GM12878 (cell line): ENCODE measurements around the gene WDR86. TPM values are rescaled to one million over a fixed set of nuclear protein-coding genes. Genes with fewer than 3 reads are reported as not detected.

ENCODE experiments used
- ATAC-seq: fragments of 200-7000 bp; cut with Tn5 transposase; 3 replicates; pipeline ENCODE4 v1.9.1; 2020; ENCODE audit warnings: mild to moderate bottlenecking, moderate library complexity
- BruUV-seq: library from RNA; stranded (reverse); fragments of 400-500 nt; replicated peaks from 2 replicates; lab custom pipeline; 2021; lab: Mats Ljungman, UMichigan
- CTCF ChIA-PET: fragments of 300-600 bp; sonication (Branson Sonifier 250); formaldehyde crosslinking; extraction: SDS; loops from one replicate; lab custom pipeline; 2021; ENCODE audit warnings: inconsistent platforms; lab: Yijun Ruan, JAX
- POLR2A ChIA-PET: fragments of 350-600 bp; formaldehyde crosslinking; extraction: SDS; loops from one replicate; lab custom pipeline; 2021; ENCODE audit warnings: inconsistent platforms; lab: Charles Lee
- RAD21 ChIA-PET: fragments of 300-600 bp; sonication (Branson Sonifier 250); formaldehyde crosslinking; loops from one replicate; lab custom pipeline; 2023; ENCODE audit warnings: antibody characterized with exemption; ENCODE audit not compliant: unreplicated experiment; lab: Charles Lee
- SMC1A ChIA-PET: fragments of 300-600 bp; sonication (Branson Sonifier 250); formaldehyde crosslinking; loops from one replicate; lab custom pipeline; 2023; ENCODE audit not compliant: unreplicated experiment, uncharacterized antibody; lab: Charles Lee
- DNase-seq: peaks from one replicate; pipeline ENCODE4 v3.0.0-alpha.2; 2011; ENCODE audit warnings: low read depth, low spot score
- FAIRE-seq: peaks from 3 replicates; lab custom pipeline; 2011; peaks lifted over from hg19 to GRCh38; lab: Jason Lieb, UNC
- H2AFZ ChIP-seq: 2 replicates; pipeline ENCODE4 v1.6.0; 2011; ENCODE audit warnings: low read depth, low read length, control low read depth; ENCODE audit not compliant: control insufficient read depth
- H3K27ac ChIP-seq: 2 replicates; pipeline ENCODE4 v1.5.1; 2011; ENCODE audit warnings: control low read depth; ENCODE audit not compliant: control insufficient read depth, insufficient read depth
- H3K27me3 ChIP-seq, 2 experiments: replicated peaks in 1 of 2; 2 replicates each; pipeline versions ENCODE4 v1.6.0 to v1.6.1; 2011; ENCODE audit warnings: low read length in 1 of 2; ENCODE audit not compliant: control insufficient read depth in 2 of 2, insufficient read depth in 2 of 2
- H3K36me3 ChIP-seq, 2 experiments: 2 replicates each; pipeline ENCODE4 v1.5.1; 2011; ENCODE audit warnings: low read length in 1 of 2; ENCODE audit not compliant: control insufficient read depth in 2 of 2, insufficient read depth in 2 of 2
- H3K4me1 ChIP-seq: 2 replicates; pipeline ENCODE4 v1.6.1; 2011; ENCODE audit warnings: mild to moderate bottlenecking, low read length, moderate library complexity, mixed read lengths; ENCODE audit not compliant: control insufficient read depth, insufficient read depth
- H3K4me2 ChIP-seq: 2 replicates; pipeline ENCODE4 v1.6.0; 2011; ENCODE audit warnings: control low read depth; ENCODE audit not compliant: control insufficient read depth, insufficient read depth
- H3K4me3 ChIP-seq: fragments of 200-600 bp; sonication (generic); 2 replicates; pipeline ENCODE4 v1.5.1; 2016
- H3K79me2 ChIP-seq: 2 replicates; pipeline ENCODE4 v1.6.0; 2011; ENCODE audit warnings: low read length; ENCODE audit not compliant: control insufficient read depth, insufficient read depth
- H3K9ac ChIP-seq: 2 replicates; pipeline ENCODE4 v1.8.0; 2011; ENCODE audit warnings: low read length, control low read depth, mixed read lengths; ENCODE audit not compliant: control insufficient read depth, insufficient read depth
- H3K9me3 ChIP-seq: replicated peaks from 3 replicates; pipeline ENCODE4 v1.5.1; 2011; ENCODE audit warnings: mild to moderate bottlenecking, low read length; ENCODE audit not compliant: control insufficient read depth, insufficient read depth
- H4K20me1 ChIP-seq: 2 replicates; pipeline ENCODE4 v1.6.0; 2011; ENCODE audit not compliant: control insufficient read depth, insufficient read depth
- RAD21 ChIP-seq: IDR thresholded peaks from 2 replicates; pipeline ENCODE4 v1.6.1; 2011; ENCODE audit warnings: mild to moderate bottlenecking, low read depth, low read length, moderate library complexity; ENCODE audit not compliant: insufficient read depth
- SIN3A ChIP-seq: IDR thresholded peaks from 2 replicates; pipeline ENCODE4 v1.6.1; 2012; ENCODE audit warnings: low read depth, low read length, improper control_type of control experiment
- TCF3 ChIP-seq: IDR thresholded peaks from 2 replicates; pipeline ENCODE4 v1.6.1; 2012; ENCODE audit warnings: low read depth, mild to moderate bottlenecking, low read length, borderline replicate concordance; ENCODE audit not compliant: insufficient read depth
- ZNF274 ChIP-seq: IDR thresholded peaks from one replicate; pipeline ENCODE4 v1.8.0; 2011; ENCODE audit not compliant: insufficient read length, insufficient read depth
- WGBS: methylation state at CpG from one replicate; pipeline ENCODE4 v1.1.6; 2016; ENCODE audit warnings: low lambda C conversion rate; ENCODE audit not compliant: insufficient replicate concordance, insufficient coverage; ENCODE audit errors: missing lambda C conversion rate; 5-methylcytosine and 5-hydroxymethylcytosine counted together
- in situ Hi-C: fragments of 300-500 bp; cut with MboI; formaldehyde crosslinking; loops from 9 replicates; pipeline ENCODE4 v1.14.3; 2018; ENCODE audit warnings: mixed read lengths
- intact Hi-C: fragments of 100-400 bp; cut with micrococcal nuclease; formaldehyde crosslinking; loops from one replicate; pipeline ENCODE4 v1.14.2; 2022; ENCODE audit not compliant: unreplicated experiment
- polyA plus RNA-seq, 11 experiments: library from polyadenylated mRNA; depleted of rRNA in 4 of 11; unstranded in 6 of 11; stranded (reverse) in 5 of 11; fragments of >200 nt; fragmentation: Nextera tagmentation in 4 of 11; fragmentation: Illumina TruSeq in 1 of 11; extraction: Ambion mirVana in 4 of 11; extraction: Trizol in 1 of 11; gene quantifications; 1 replicate in 1 of 11; 2 replicates in 10 of 11; pipeline versions ENCODE4 v1.2.1 to v1.2.3, GENCODE V29; 2011 to 2016; ENCODE audit warnings: inconsistent platforms in 2 of 11, missing spikeins in 2 of 11, low read depth in 1 of 11
- total RNA-seq, 4 experiments: library from RNA; depleted of rRNA in 3 of 4; stranded (reverse); fragments of >200 nt in 3 of 4; fragmentation: Illumina TruSeq in 1 of 4; extraction: Trizol in 1 of 4; gene quantifications; 2 replicates each; pipeline versions ENCODE4 v1.2.1 to v1.2.3, GENCODE V29; 2013 to 2021
- TF ChIP-seq, protein P1 (sequence below), 3 experiments: IDR thresholded peaks in 2 of 3; conservative IDR thresholded peaks in 1 of 3; 2 replicates each; pipeline ENCODE4 v1.5.1; 2011; ENCODE audit warnings: low read depth in 3 of 3, low read length in 3 of 3, mild to moderate bottlenecking in 3 of 3, control low read depth in 2 of 3, moderate library complexity in 2 of 3, inconsistent platforms in 1 of 3, mixed read lengths in 1 of 3; ENCODE audit not compliant: control insufficient read depth in 2 of 3, insufficient read depth in 1 of 3; ENCODE audit errors: extremely low read depth in 1 of 3

Gene WDR86
- total and polyA plus RNA-seq, 10 of the 15 experiments (the other 5 are each of a cell fraction or from before 2014, with no cell fraction given) = 0.05 to 0.19 (median 0.15) TPM; not detected in 7

DNA sequence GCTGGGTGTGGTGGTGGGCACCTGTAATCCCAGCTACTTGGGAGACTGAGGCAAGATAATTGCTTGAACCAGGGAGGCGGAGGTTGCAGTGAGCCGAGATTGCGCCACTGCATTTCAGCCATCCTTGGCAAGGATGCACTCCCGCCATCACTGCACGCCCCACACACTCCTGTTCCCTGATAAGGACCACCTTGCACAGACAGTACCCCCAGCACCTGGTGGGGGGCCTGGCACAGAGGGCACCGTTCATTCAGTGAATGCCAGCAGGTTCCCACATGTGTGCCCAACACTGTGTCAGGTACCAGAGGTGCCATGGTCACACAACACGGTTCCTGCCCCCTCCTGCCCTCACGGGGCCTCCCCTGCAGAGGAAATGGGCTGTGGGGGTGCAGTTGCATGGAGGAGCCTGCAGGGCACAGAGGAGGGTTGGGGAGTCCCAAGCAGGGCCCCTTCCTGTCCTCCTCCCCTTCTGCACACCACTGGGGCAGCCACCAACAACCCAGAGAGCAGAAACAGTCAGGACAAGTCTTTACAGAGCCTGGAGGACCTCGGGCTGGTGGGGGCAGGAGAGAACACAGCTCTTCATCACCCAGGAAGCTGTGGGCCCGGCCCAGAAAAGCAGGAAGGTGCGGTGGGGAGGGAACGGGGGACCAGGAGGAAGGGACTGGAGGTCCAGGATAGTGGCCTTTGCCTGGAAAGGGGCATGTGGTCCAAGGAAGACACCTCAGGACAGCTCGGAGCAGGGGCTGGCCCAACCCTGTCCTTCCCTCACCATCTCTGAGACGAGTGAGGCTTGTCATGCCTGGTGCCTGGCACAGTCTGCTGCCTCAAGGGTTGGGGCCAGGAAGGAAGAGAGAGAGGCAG is 23.1 kb upstream of the WDR86 start:
- Histone ChIP-seq H3K36me3 (no peaks in the 10 kb centered on the region), H4K20me1 (no peaks in the 10 kb centered on the region), H3K9ac (no peak overlapping the region; the same call in 1 of the 2 replicates), H3K4me2 (peak overlapping the region; percentile 38; the same call in 1 of the 2 replicates), H3K79me2 (no peaks in the 10 kb centered on the region), H3K4me1 (peaks cover 22% of the 10 kb centered on the region), H3K4me3 (no peak overlapping the region), H2AFZ (peak overlapping the region; percentile 73), H3K27ac (no peak overlapping the region), H3K27me3 (no peaks in the 10 kb centered on the region; a peak in 1 of 4 replicates), H3K9me3 (no peaks in the 10 kb centered on the region)
- BruUV-seq = no TSS peak
- 25% methylated on average over 14 of the region's 14 CpGs for WGBS
- intact Hi-C loops = no loop called here
- POLR2A ChIA-PET = interaction anchor here (0.6 kb wide), 1 partner anchor 10 kb away, joined by 9 read pairs; no protein-coding TSS in a partner anchor
- SMC1A ChIA-PET = no interaction called here
- DNase-seq = peak; percentile 11
- CTCF ChIA-PET = interaction anchor here (1.1 kb wide), 1 partner anchor 16 kb away, joined by 3 read pairs; no protein-coding TSS in a partner anchor
- in situ Hi-C loops = no loop called here
- peak; percentile 89 for ATAC-seq
- 0 out of 2 replicates have a peak, but pooled peaks have one; percentile 12 for TF ChIP-seq RAD21
- peak; percentile 13; the same call in 1 of the 2 replicates for TF ChIP-seq TCF3
- no peak for TF ChIP-seq SIN3A
- TF ChIP-seq, protein P1, sequence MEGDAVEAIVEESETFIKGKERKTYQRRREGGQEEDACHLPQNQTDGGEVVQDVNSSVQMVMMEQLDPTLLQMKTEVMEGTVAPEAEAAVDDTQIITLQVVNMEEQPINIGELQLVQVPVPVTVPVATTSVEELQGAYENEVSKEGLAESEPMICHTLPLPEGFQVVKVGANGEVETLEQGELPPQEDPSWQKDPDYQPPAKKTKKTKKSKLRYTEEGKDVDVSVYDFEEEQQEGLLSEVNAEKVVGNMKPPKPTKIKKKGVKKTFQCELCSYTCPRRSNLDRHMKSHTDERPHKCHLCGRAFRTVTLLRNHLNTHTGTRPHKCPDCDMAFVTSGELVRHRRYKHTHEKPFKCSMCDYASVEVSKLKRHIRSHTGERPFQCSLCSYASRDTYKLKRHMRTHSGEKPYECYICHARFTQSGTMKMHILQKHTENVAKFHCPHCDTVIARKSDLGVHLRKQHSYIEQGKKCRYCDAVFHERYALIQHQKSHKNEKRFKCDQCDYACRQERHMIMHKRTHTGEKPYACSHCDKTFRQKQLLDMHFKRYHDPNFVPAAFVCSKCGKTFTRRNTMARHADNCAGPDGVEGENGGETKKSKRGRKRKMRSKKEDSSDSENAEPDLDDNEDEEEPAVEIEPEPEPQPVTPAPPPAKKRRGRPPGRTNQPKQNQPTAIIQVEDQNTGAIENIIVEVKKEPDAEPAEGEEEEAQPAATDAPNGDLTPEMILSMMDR (IDR thresholded peaks at IDR 0.05 in 2 of 3, conservative IDR thresholded peaks at IDR 0.05 in 1 of 3; ENCODE audit: control insufficient read depth in 2 of 3, extremely low read depth in 1 of 3, insufficient read depth in 1 of 3, low read depth in 3 of 3, low read length in 3 of 3) = peak in 2 of 3 experiments; percentile 51 to 53; a peak in 4 of 6 replicates
- no peak for TF ChIP-seq ZNF274
- RAD21 ChIA-PET = interaction anchor here (1.1 kb wide), 1 partner anchor 117 kb away, joined by 3 read pairs; no protein-coding TSS in a partner anchor
- FAIRE-seq = no peak
